NCI-H187 treated with DMSO at 0.1 percent for 48 hours (cell line): ENCODE measurements around the gene MAP6D1.
"Not testable (repeated sequence)": the region's sequence is repeated elsewhere in the genome, so short reads cannot be mapped to it uniquely, and the experiment has no call there.

ENCODE experiments used
- DNase-seq: peaks from one replicate; lab custom pipeline; 2025; lab: John Stamatoyannopoulos, UW

The MAP6D1 gene

DNA sequence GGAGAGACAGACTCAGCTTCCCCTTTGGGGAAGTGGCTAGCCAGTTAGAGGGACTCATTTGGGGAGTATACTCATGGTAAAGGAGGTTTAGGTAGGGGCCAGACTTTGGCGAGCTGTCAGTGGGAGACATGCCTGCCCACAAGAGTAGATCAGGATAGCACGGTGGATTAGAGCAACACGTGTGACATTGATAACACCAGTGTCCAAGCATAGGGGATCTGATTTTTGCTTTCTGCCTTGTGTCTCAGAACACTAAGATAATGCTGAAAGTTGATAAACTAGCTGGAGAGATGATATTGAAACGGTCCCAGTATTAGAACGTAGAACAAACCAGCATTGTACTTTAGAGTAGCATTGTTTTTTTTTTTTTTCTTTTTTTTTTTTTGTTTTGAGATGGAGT is 25.9 kb downstream of the MAP6D1 start:
- no peak for DNase-seq

GRCh38 chr3:183797996-183798395 is 27.4 kb downstream of the MAP6D1 start:
- no peak for DNase-seq

- DNase-seq, result no peak
Observed at GRCh38 chr3:183796372-183796771, 29.0 kb downstream of the MAP6D1 start.

DNA sequence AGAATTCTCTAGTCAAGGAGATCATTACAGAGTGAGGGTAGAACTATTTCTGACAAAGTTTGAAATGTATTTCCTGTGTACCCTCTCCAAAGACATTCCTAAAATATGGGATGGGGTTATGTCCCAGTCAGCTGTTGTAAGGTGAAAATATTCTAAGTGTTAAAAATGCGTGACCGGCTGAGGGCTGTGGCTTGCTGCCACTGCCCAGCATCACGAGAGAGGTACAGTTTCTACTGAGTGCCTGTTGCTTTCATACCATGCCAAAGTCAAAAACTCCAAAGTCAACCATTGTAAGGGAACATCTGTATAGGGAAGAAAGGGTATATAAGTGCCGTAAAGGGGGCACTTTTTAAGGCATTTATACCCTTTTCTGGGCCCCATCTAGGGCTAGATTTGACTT is 30.9 kb downstream of the MAP6D1 start:
- DNase-seq, result no peak

GRCh38 chr3:183792976-183793375 is 32.4 kb downstream of the MAP6D1 start:
- no peak for DNase-seq

DNA sequence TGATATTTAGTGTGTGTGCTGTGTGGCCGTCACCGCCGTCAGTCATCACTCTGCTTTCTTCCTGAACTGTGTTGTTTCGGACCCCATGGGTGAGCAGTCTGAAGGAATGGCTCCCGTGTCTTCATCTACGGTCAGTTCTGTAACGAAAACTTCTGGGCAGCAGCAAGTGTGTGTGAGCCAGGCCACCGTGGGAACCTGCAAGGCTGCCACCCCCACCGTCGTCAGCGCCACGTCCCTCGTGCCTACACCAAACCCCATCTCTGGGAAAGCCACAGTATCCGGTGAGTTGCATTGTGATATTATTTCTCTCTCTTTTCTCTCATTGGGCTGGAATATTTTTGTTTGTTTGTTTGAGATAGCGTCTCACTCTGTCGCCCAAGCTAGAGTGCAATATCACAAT is 34.7 kb downstream of the MAP6D1 start:
- DNase-seq, result no peak

- no peak for DNase-seq
Observed at GRCh38 chr3:183789826-183790225, 35.6 kb downstream of the MAP6D1 start.

DNA sequence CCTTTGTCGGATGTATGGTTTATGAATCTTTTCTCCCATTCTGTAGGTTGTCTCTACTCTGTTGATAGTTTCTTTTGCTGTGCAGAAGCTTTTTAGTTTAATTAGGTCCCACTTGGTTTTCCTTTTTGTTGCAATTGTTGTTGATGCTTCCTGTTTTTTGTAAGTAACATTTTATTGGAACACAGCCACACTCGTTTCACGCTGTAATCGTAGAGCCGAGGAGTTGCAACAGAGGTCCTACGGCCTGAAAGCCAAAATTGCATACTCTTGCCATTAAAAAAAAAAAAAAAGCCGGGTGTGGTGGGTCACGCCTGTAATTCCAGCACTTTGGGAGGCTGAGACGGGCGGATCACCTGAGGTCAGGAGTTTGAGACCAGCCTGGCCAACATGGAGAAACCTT is 40.9 kb downstream of the MAP6D1 start:
- not testable (repeated sequence) for DNase-seq

DNA sequence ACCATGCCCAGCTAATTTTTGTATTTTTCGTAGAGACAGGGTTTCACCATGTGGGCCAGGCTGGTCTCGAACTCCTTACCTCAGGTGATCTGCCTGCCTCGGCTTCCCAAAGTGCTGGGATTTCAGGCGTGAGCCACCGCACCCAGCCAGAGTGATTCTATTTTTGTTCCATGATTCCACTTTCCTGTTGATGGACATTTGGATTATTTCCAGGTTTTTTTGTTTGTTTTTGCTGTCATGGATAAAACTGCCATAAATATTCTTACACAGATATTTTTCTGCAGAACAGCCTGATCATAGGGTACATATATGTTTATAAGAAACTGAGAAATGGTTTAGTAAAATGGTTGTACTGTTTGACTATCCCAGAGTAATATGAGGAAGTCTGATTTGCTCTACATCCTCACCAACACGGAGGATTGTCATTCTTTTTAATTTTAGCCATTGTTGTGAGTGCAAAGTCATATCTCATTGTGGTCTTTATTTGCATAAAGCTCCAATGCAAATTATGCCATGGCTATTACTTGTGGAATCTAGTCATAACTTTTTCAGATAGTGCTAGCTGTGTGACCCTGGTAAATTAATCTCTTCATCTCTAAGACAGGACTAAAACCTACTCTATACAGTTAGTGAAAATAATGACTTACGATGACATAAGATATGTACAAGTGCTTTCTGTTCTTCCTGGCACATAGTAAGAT is 42.7 kb downstream of the MAP6D1 start:
- DNase-seq, result no peak

DNA sequence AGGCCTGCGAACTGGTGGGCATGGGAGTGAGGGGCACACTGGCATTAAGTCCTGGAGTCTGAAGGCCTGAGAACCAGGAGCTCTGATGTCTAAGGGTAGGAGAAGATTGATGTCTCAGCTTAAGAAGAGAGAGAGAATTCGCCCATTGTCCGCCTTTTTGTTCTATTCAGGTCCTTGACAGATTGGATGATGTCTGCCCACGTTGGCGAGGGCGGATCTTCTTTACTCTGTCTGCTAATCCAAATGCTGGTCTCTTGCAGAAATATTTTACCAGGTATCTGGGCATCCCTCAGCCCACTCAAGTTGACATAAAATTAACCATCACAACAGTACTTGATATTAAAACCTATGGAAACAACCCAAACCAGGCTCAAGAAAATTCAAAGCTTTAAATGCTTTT is 44.1 kb downstream of the MAP6D1 start:
- DNase-seq, result no peak

GRCh38 chr3:183779896-183780465 is 45.4 kb downstream of the MAP6D1 start:
- DNase-seq, result no peak

GRCh38 chr3:183777016-183777618 is 48.3 kb downstream of the MAP6D1 start:
- DNase-seq, result no peak

- not testable (repeated sequence) for DNase-seq
Observed at GRCh38 chr3:183776451-183776850, 48.9 kb downstream of the MAP6D1 start.

GRCh38 chr3:183775781-183776180 is 49.6 kb downstream of the MAP6D1 start:
- no peak for DNase-seq

DNA sequence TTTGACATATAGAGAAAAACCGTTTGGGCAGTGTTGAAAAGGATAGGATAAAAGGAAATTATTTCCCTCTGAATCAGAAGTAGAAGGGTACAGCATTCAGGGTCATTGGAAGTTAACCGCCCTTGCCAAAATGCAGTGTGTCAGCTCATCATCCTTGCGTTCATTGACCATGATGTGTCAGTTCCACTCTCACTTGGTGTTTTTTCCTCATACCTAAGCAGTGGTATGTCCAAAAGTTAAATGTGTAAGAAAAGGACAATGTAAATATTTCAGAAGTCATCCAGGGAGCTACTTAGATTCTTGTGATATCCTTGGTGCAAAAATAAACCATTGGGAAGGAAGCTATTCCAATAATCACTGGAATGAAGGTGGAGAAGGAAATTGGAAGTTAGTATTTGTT is 50.7 kb downstream of the MAP6D1 start:
- no peak for DNase-seq

DNA sequence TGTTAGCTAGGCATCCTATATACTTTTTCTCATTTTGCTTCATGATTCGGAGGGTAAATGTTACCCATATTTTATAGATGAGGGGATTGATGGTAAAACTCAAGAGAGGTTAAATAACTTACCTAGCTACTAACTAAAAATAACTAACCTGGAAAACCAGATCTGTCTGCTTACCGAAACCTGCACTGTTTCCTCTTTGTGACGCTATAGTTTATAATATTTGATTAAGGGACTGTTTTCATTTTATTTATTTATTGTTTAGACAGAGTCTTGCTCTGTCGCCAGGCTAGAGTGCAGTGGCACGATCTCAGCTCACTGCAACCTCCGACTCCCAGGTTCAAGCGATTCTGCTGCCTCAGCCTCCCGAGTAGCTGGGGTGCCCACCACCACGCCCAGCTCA is 55.9 kb downstream of the MAP6D1 start:
- no peak for DNase-seq

GRCh38 chr3:183768114-183768513 is 57.3 kb downstream of the MAP6D1 start:
- no peak for DNase-seq

DNA sequence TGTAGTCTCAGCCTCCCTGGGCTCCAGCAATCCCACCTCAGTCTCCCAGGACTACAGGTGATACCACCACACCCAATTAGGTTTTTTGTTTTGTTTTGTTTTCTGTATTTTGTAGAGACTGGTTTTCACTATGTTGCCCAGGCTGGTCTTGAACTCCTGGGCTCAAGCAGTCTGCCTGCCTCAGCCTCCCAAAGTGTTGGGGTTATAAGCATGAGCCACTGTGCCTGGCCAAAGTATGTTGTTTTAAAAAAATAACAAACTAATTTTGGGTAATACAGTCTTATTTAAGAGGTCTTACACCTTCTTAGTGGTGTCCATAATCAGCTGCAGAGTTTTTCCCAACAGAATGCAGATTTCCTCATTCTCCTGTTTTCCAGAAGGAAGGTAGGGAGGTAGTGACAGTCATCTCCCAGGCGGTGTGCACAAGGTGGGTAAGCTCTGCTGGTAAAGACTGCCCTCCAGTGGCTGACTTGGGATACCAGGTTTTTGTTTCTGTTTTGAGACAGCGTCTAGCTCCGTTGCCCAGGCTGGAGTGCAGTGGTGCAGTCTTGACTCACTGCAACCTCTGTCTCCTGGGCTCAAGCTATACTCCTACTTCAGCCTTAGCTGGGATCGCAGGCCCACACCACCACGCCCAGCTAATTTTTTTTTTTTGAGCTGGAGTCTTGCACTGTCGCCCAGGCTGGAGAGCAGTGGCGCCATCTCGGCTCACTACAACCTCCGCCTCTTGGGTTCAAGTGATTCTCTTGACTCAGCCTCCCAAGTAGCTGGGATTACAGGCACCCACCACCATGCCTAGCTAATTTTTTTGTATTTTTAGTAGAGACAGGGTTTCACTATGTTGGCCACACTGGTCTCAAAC is 58.4 kb downstream of the MAP6D1 start:
- peak; percentile 6 for DNase-seq

- no peak for DNase-seq
Observed at GRCh38 chr3:183766107-183766506, 59.3 kb downstream of the MAP6D1 start.
